CD4-positive, alpha-beta memory T cell (primary cell): Measurements from ENCODE around the gene ZNF726. TPM values are rescaled to one million over a fixed set of nuclear protein-coding genes. Genes with fewer than 3 reads are reported as not detected.
"Not testable (repeated sequence)": the region's sequence is repeated elsewhere in the genome, so short reads cannot be mapped to it uniquely, and the experiment has no call there.

Experiments
- CTCF ChIA-PET: fragments of 350-600 bp; sonication (Branson Sonifier 250); formaldehyde crosslinking; loops from one replicate; lab custom pipeline; 2021; ENCODE audit warnings: inconsistent platforms; ENCODE audit not compliant: partially characterized antibody; lab: Charles Lee
- POLR2A ChIA-PET: fragments of 350-600 bp; sonication (Branson Sonifier 250); formaldehyde crosslinking; loops from one replicate; lab custom pipeline; 2021; ENCODE audit not compliant: partially characterized antibody; lab: Charles Lee
- DNase-seq, 5 donors: peaks; one replicate each; pipeline versions ENCODE4 v3.0.0 to v3.0.0-alpha.2; 2020 to 2022; ENCODE audit warnings: mixed read lengths in 1 of 5
- H3K27ac ChIP-seq: one replicate; pipeline ENCODE4 v1.7.0; 2013; ENCODE audit warnings: low read depth, low read length
- H3K27me3 ChIP-seq: 2 replicates; pipeline ENCODE4 v1.7.0; 2013; ENCODE audit warnings: mild to moderate bottlenecking, low read length, moderate library complexity; ENCODE audit not compliant: insufficient read depth
- H3K36me3 ChIP-seq: 2 replicates; pipeline ENCODE4 v1.7.0; 2013; ENCODE audit warnings: mild to moderate bottlenecking, low read length, moderate library complexity; ENCODE audit not compliant: insufficient read depth
- H3K4me1 ChIP-seq: 2 replicates; pipeline ENCODE4 v1.7.0; 2013; ENCODE audit warnings: mild to moderate bottlenecking, low read length, moderate library complexity; ENCODE audit not compliant: insufficient read depth
- H3K4me3 ChIP-seq, 2 donors: one replicate each; pipeline ENCODE4 v1.7.0; 2013; ENCODE audit warnings: low read length in 2 of 2, mild to moderate bottlenecking in 1 of 2
- H3K9me3 ChIP-seq, 2 donors: one replicate each; pipeline ENCODE4 v1.7.0; 2013; ENCODE audit warnings: low read length in 2 of 2, control low read depth in 1 of 2; ENCODE audit not compliant: control insufficient read depth in 1 of 2
- H3K27ac Mint-ChIP-seq, 7 donors: one replicate each; pipeline ENCODE4 v1.8.0; 2020 to 2021; ENCODE audit warnings: mixed read lengths in 7 of 7, mild to moderate bottlenecking in 6 of 7, inconsistent platforms in 3 of 7, moderate library complexity in 3 of 7
- H3K27me3 Mint-ChIP-seq, 2 donors: one replicate each; pipeline ENCODE4 v1.8.0; 2020 to 2021; ENCODE audit warnings: mixed read lengths in 2 of 2
- H3K36me3 Mint-ChIP-seq, 2 donors: one replicate each; pipeline ENCODE4 v1.8.0; 2020 to 2021; ENCODE audit warnings: mixed read lengths in 2 of 2, inconsistent platforms in 1 of 2, mild to moderate bottlenecking in 1 of 2
- H3K4me1 Mint-ChIP-seq, 4 donors: one replicate each; pipeline ENCODE4 v1.8.0; 2020 to 2021; ENCODE audit warnings: mixed read lengths in 4 of 4, mild to moderate bottlenecking in 1 of 4
- H3K4me3 Mint-ChIP-seq, 8 donors: one replicate each; pipeline ENCODE4 v1.8.0; 2020 to 2021; ENCODE audit warnings: mixed read lengths in 8 of 8, mild to moderate bottlenecking in 7 of 8, moderate library complexity in 6 of 8, inconsistent platforms in 3 of 8
- H3K9me3 Mint-ChIP-seq, 8 donors: one replicate each; pipeline ENCODE4 v1.8.0; 2020 to 2021; ENCODE audit warnings: mixed read lengths in 8 of 8, mild to moderate bottlenecking in 5 of 8, inconsistent platforms in 3 of 8, moderate library complexity in 1 of 8
- intact Hi-C: fragments of 100-400 bp; cut with micrococcal nuclease; formaldehyde crosslinking; loops from one replicate; pipeline ENCODE4 v1.15.1; 2023
- polyA plus RNA-seq, 2 donors: library from polyadenylated mRNA; unstranded; fragments of 300-500 nt; fragmentation: Illumina TruSeq; gene quantifications; one replicate each; pipeline ENCODE4 v1.2.3, GENCODE V29; 2021
- total RNA-seq, 2 experiments: library from RNA; stranded (reverse); gene quantifications; one replicate each; pipeline ENCODE4 v1.2.3, GENCODE V29; 2021

Gene ZNF726
- total and polyA plus RNA-seq, 4 experiments from 2014 or later = 1.1 to 3.3 (median 2.3) TPM

DNA sequence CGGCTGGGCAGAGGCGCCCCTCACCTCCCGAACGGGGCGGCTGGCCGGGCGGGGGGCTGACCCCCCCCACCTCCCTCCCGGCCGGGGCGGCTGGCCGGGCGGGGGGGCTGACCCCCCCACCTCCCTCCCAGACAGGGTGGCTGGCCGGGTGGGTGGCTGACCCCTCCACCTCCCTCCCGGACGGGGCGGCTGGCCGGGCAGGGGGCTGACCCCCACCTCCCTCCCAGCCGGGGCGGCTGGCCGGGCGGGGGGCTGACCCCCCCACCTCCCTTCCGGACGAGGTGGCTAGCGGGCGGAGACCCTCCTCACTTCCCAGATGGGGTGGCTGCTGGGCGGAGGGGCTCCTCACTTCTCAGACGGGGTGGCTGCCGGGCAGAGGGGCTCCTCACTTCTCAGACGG lies 22.3 kb downstream of the ZNF726 start:
- H3K4me3 ChIP-seq = not testable (repeated sequence)
- peaks cover 11 to 21% of the 10 kb centered on the region in 2 donors for H3K36me3 Mint-ChIP-seq

DNA sequence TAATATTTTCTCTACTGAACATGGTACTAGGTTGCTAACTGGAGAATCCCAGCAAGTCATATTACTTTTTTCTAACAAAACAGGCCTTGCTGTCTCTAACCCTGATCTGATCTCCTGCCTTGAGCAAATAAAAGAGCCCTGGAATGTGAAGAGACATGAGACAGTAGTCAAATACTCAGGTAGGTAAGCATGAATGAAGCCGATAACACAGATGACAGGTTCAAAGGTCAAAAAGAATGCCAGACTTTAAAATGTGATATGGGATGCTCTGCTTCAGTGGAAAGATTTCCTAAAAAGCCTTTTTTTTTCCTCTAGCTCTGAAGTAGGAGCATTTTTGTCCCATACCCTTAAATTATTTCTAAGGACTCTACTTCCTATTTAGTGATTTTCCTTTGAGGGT lies 28.7 kb downstream of the ZNF726 start:
- POLR2A ChIA-PET = no interaction called here
- H3K9me3 ChIP-seq = no peaks in the 10 kb centered on the region
- no peaks in the 10 kb centered on the region for H3K27me3 Mint-ChIP-seq
- H3K27me3 ChIP-seq = no peaks in the 10 kb centered on the region
- H3K4me1 Mint-ChIP-seq = peaks cover 7 to 19% (median 13%) of the 10 kb centered on the region in 4 donors
- no peak overlapping the region for H3K4me3 Mint-ChIP-seq
- H3K4me3 ChIP-seq = no peak overlapping the region
- intact Hi-C loops = no loop called here
- H3K36me3 Mint-ChIP-seq = peaks cover 24 to 28% of the 10 kb centered on the region in 2 donors
- H3K9me3 Mint-ChIP-seq = peaks cover 11 to 77% (median 55%) of the 10 kb centered on the region in 8 donors
- no peak for DNase-seq
- H3K27ac Mint-ChIP-seq = no peak overlapping the region
- no peak overlapping the region for H3K27ac ChIP-seq
- H3K36me3 ChIP-seq = no peaks in the 10 kb centered on the region
- H3K4me1 ChIP-seq = no peaks in the 10 kb centered on the region
- CTCF ChIA-PET = no interaction called here

More for the DNA sequence above, 22.3 kb downstream of the ZNF726 start:
- CTCF ChIA-PET, H3K36me3 ChIP-seq, H3K27me3 Mint-ChIP-seq, H3K4me3 Mint-ChIP-seq, DNase-seq, H3K4me1 Mint-ChIP-seq, intact Hi-C loops, H3K27ac ChIP-seq, H3K27ac Mint-ChIP-seq, H3K27me3 ChIP-seq, POLR2A ChIA-PET, H3K4me1 ChIP-seq: not testable (repeated sequence)
- peaks cover 9 to 77% (median 67%) of the 10 kb centered on the region in 8 donors for H3K9me3 Mint-ChIP-seq
- peaks cover 5 to 11% of the 10 kb centered on the region in 2 donors for H3K9me3 ChIP-seq

DNA sequence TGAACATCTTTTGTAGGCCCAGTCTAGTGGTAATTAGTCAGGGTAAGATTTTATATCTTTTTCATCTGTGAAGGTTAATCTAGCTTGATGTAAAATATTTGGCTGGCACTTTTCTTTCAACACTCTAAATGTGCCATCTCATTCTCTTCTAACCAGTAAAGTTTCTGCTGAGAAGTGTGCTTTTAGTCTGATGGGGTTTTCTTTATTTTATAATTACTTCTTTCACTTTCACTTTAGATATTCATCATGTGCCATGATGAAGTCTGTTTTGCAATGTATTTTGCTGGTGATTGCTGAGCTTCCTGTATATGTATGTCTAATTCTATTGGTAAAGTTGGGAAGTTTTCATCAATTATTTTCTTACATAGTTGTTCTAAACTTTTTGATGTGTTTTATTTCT lies 31.9 kb downstream of the ZNF726 start:
- Mint-ChIP-seq H3K9me3 (peaks cover 2 to 51% (median 32%) of the 10 kb centered on the region in 8 donors), H3K36me3 (peaks cover 17 to 28% of the 10 kb centered on the region in 2 donors)

GRCh38 chr19:23949611-23950010 lies 34.9 kb downstream of the ZNF726 start:
- Histone ChIP-seq H3K4me1 (no peaks in the 10 kb centered on the region), H3K36me3 (no peaks in the 10 kb centered on the region), H3K4me3 (no peak overlapping the region), H3K27me3 (no peaks in the 10 kb centered on the region), H3K9me3 (no peaks in the 10 kb centered on the region), H3K27ac (no peak overlapping the region)
- Mint-ChIP-seq H3K27ac (no peak overlapping the region), H3K27me3 (no peaks in the 10 kb centered on the region), H3K9me3 (peaks cover 3 to 31% (median 17%) of the 10 kb centered on the region in 8 donors), H3K4me3 (no peak overlapping the region), H3K4me1 (peaks cover 7 to 19% (median 13%) of the 10 kb centered on the region in 4 donors), H3K36me3 (peaks cover 16% of the 10 kb centered on the region in 2 donors)
- intact Hi-C loops = no loop called here
- POLR2A ChIA-PET = no interaction called here
- no peak for DNase-seq
- CTCF ChIA-PET = no interaction called here

More for the DNA sequence above, 31.9 kb downstream of the ZNF726 start:
- Histone ChIP-seq H3K36me3 (no peaks in the 10 kb centered on the region), H3K4me3 (no peak overlapping the region), H3K27me3 (no peaks in the 10 kb centered on the region), H3K9me3 (no peaks in the 10 kb centered on the region), H3K4me1 (no peaks in the 10 kb centered on the region), H3K27ac (no peak overlapping the region)
- intact Hi-C loops = no loop called here
- Mint-ChIP-seq H3K27ac (peak overlapping the region in 6 of 7 donors; percentile 9 to 68 (median 25)), H3K4me1 (peaks cover 7 to 19% (median 13%) of the 10 kb centered on the region in 4 donors), H3K27me3 (no peaks in the 10 kb centered on the region), H3K4me3 (peak overlapping the region in 6 of 8 donors; percentile 25 to 64 (median 38))
- CTCF ChIA-PET = no interaction called here
- POLR2A ChIA-PET = no interaction called here
- peak in 1 of 5 donors; percentile 9 for DNase-seq

DNA sequence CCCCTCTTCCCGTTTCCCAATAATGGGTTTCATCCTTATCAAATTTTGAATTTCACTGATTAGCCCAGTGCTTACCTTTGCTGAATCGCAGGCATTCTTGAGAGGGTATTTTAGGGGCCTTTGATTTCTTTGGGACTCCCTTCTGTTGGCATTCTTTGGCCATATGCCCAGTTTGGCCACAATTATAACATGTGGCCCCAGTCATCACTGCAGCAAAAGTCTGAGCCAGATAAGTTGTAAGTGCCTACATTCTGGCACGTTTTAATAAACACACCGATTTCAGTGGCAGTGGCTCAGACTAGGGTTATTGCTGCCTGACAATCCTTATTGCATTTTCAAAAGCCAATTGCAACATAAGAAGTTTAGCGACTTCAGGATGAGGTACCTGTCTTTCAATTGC lies 41.4 kb downstream of the ZNF726 start:
- Mint-ChIP-seq H3K27me3 (no peaks in the 10 kb centered on the region), H3K9me3 (peaks cover 0 to 5% (median under 1%) of the 10 kb centered on the region in 8 donors), H3K27ac (no peak overlapping the region), H3K36me3 (no peaks in the 10 kb centered on the region), H3K4me3 (no peak overlapping the region), H3K4me1 (no peaks in the 10 kb centered on the region)
- DNase-seq = no peak
- Histone ChIP-seq H3K27ac (no peak overlapping the region), H3K36me3 (no peaks in the 10 kb centered on the region), H3K9me3 (no peaks in the 10 kb centered on the region), H3K27me3 (no peaks in the 10 kb centered on the region), H3K4me1 (no peaks in the 10 kb centered on the region), H3K4me3 (no peak overlapping the region)
- CTCF ChIA-PET = no interaction called here
- POLR2A ChIA-PET = no interaction called here
- intact Hi-C loops = no loop called here

- Mint-ChIP-seq H3K4me3 (no peak overlapping the region), H3K27me3 (no peaks in the 10 kb centered on the region), H3K4me1 (no peaks in the 10 kb centered on the region), H3K36me3 (no peaks in the 10 kb centered on the region), H3K27ac (no peak overlapping the region), H3K9me3 (peaks cover 0 to 7% (median 4%) of the 10 kb centered on the region in 8 donors)
- H3K4me3 ChIP-seq = no peak overlapping the region
- H3K9me3 ChIP-seq = no peaks in the 10 kb centered on the region
- no peak for DNase-seq
- intact Hi-C loops = no loop called here
- no peaks in the 10 kb centered on the region for H3K4me1 ChIP-seq
- CTCF ChIA-PET = no interaction called here
- no peaks in the 10 kb centered on the region for H3K36me3 ChIP-seq
- H3K27me3 ChIP-seq = no peaks in the 10 kb centered on the region
- POLR2A ChIA-PET = no interaction called here
- no peak overlapping the region for H3K27ac ChIP-seq
Observed at GRCh38 chr19:23957660-23958281, 43.1 kb downstream of the ZNF726 start.

DNA sequence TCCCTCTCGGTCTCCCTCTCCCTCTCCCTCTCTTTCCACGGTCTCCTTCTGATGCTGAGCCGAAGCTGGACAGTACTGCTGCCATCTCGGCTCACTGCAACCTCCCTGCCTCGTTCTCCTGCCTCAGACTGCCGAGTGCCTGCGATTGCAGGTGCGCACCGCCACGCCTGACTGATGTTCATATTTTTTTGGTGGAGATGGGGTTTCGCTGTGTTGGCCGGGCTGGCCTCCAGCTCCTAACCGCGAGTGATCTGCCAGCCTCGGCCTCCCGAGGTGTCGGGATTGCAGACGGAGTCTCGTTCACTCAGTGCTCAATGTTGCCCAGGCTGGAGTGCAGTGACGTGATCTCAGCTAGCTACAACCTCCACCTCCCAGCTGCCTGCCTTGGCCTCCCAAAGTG lies 48.7 kb downstream of the ZNF726 start:
- H3K4me1 Mint-ChIP-seq, H3K4me3 ChIP-seq, H3K4me1 ChIP-seq, H3K4me3 Mint-ChIP-seq, H3K36me3 ChIP-seq, H3K27me3 ChIP-seq, H3K36me3 Mint-ChIP-seq, POLR2A ChIA-PET, H3K27ac ChIP-seq, H3K9me3 ChIP-seq, intact Hi-C loops, CTCF ChIA-PET, DNase-seq, H3K27me3 Mint-ChIP-seq: not testable (repeated sequence)
- H3K27ac Mint-ChIP-seq = peak overlapping the region in 1 of 7 donors; percentile 49
- peaks cover 0 to 25% (median 12%) of the 10 kb centered on the region in 8 donors for H3K9me3 Mint-ChIP-seq
